Mucosa of stomach (tissue), 1 donor: Measurements from ENCODE around the gene RBBP7.

Experiments
- H3K27me3 ChIP-seq: one replicate; pipeline ENCODE4 v1.7.0; 2013; ENCODE audit warnings: mild to moderate bottlenecking, low read length; ENCODE audit not compliant: control insufficient read depth, insufficient read depth
- H3K36me3 ChIP-seq: one replicate; pipeline ENCODE4 v1.7.0; 2013; ENCODE audit warnings: low read length; ENCODE audit not compliant: control insufficient read depth, insufficient read depth
- H3K4me1 ChIP-seq: one replicate; pipeline ENCODE4 v1.7.0; 2013; ENCODE audit warnings: mild to moderate bottlenecking, low read length; ENCODE audit not compliant: control insufficient read depth, insufficient read depth
- H3K4me3 ChIP-seq: one replicate; pipeline ENCODE4 v1.7.0; 2013; ENCODE audit warnings: low read length
- H3K9ac ChIP-seq: one replicate; pipeline ENCODE4 v1.7.0; 2013; ENCODE audit warnings: mild to moderate bottlenecking, low read length, moderate library complexity
- H3K9me3 ChIP-seq: one replicate; pipeline ENCODE4 v1.7.0; 2013; ENCODE audit warnings: mild to moderate bottlenecking, low read length, moderate library complexity; ENCODE audit not compliant: control insufficient read depth
- donor health status: Pancreatic carcinoma.

Gene RBBP7

GRCh38 chrX:16838202-16839066 is 31.7 kb downstream of the RBBP7 start:
- Histone ChIP-seq H3K36me3 (no peaks in the 10 kb centered on the region), H3K9me3 (no peaks in the 10 kb centered on the region), H3K9ac (no peak overlapping the region), H3K4me3 (no peak overlapping the region), H3K27me3 (no peaks in the 10 kb centered on the region), H3K4me1 (no peaks in the 10 kb centered on the region)

DNA sequence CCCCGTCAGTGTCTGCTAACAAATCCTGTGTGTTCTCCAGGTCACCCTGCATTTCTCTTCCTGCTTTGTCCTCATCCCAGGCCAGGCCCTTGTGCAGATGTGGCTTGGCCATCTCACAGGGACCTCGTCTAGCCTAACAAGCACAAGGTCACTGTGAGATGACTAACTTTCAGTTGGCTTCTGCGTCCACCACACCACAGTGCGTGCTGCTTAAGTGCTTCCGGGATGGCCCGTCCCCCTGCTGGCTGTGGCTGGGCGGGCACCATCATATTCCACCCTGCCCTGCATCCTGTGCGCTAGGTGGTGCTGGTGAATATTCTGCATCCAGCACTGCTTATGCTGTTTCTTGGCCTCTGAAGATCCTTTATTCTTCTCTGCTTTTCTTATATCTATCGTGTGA is 33.8 kb downstream of the RBBP7 start:
- Histone ChIP-seq H3K36me3 (no peaks in the 10 kb centered on the region), H3K27me3 (no peaks in the 10 kb centered on the region), H3K4me3 (no peak overlapping the region), H3K9ac (no peak overlapping the region), H3K4me1 (no peaks in the 10 kb centered on the region), H3K9me3 (no peaks in the 10 kb centered on the region)

DNA sequence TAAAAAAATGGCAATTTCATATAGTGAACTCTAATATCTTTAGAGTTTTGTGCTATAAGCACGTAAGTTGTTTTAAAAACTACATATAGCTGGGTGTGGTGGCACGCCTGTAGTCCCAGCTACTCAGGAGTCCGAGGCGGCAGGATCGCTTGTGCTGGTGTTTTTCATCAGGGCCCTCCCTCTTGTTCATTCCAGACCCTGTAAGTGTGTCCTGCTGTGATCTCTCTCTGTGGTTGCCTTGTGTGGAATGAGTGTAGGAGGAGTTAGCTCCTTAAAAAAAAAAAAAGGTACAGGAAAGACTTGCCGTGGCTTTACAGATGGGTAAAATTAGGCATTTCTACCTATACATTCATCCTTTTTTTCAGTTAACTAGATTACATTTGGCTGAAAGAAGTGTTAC is 35.4 kb downstream of the RBBP7 start:
- Histone ChIP-seq H3K27me3 (no peaks in the 10 kb centered on the region), H3K4me1 (no peaks in the 10 kb centered on the region), H3K36me3 (no peaks in the 10 kb centered on the region), H3K9me3 (no peaks in the 10 kb centered on the region), H3K4me3 (no peak overlapping the region), H3K9ac (no peak overlapping the region)

- Histone ChIP-seq H3K4me1 (peaks cover 5% of the 10 kb centered on the region), H3K4me3 (no peak overlapping the region), H3K27me3 (no peaks in the 10 kb centered on the region), H3K9ac (no peak overlapping the region), H3K36me3 (no peaks in the 10 kb centered on the region), H3K9me3 (no peaks in the 10 kb centered on the region)
These were observed 37.9 kb downstream of the RBBP7 start for GRCh38 chrX:16832301-16832700.

DNA sequence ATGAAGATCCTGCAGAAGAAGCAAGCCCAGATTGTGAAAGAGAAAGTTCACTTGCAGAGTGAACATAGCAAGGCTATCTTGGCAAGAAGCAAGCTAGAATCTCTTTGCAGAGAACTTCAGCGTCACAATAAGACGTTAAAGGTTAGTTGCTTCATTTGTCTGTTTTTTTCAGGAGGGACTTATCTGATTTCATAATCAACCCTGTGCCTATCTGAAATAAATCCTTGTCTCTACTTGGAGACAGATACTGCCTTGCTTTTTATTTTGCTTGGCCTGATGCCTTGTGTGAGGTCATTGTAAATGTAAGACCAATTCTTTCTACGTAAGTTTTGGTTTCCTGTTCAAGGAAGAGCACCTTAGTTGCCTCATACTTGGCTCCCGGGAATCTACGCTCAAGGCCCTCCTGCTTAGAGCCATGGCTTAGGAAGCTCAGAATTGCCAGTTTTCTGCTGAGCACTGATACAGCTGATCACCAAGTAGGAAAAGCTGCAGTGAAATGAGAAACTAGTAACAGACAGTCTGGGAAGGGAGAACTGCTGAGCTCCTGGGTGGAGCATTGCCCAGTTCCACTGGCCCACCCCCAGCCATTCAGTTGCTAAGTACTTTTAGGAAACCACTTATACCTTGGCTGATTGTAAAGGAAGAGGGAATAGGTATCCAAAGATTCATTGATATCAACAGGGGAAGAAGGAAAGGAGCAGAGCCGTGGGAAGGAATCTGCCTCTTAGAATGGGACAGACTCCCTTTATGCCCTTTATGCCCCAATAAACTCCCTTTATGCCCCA is 41.8 kb downstream of the RBBP7 start:
- Histone ChIP-seq H3K4me3 (no peak overlapping the region), H3K27me3 (no peaks in the 10 kb centered on the region), H3K9ac (no peak overlapping the region), H3K9me3 (no peaks in the 10 kb centered on the region), H3K4me1 (peaks cover 5% of the 10 kb centered on the region), H3K36me3 (no peaks in the 10 kb centered on the region)

DNA sequence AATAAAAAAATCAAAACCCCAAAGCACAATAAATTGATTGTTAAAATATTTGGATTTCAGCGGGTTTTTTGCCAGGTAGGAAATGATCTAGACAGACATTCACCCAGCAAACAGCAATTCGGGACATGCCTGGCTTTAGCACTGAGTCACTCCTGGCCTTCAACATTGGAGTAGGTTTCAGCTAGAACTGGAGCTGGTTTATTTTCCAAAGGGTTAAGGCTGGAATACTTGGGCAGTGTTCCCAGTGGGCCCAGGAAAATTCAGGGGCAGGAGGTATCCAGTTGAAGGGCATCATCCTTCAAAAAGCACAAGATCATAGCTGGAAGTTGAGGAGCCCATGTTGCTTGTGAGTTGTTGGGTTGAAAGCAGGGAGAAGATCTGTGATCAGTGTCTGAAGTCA is 42.9 kb downstream of the RBBP7 start:
- H3K4me1 ChIP-seq, result peaks cover 5% of the 10 kb centered on the region
- no peaks in the 10 kb centered on the region for H3K9me3 ChIP-seq
- no peaks in the 10 kb centered on the region for H3K36me3 ChIP-seq
- H3K27me3 ChIP-seq, result no peaks in the 10 kb centered on the region
- no peak overlapping the region for H3K9ac ChIP-seq
- no peak overlapping the region for H3K4me3 ChIP-seq

DNA sequence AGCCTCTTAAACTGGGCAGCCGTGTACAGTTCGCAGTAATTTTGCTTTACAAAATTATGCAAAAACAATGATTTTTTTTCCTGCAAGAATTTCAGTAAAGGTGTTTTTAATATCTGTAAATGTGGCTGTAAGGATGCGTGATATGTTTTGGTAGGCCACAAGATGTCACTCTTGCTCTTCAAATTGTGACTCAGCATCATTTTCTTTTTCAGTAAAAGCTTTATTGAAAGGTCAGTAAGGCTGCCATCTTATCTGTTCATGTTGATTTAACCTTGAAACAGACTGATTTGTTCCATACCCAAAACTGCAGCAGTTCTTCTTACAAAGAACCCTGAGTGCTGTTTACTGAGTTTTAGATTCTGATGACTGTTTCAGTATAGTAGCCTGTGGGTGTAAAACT is 44.0 kb downstream of the RBBP7 start:
- Histone ChIP-seq H3K4me1 (peaks cover 5% of the 10 kb centered on the region), H3K36me3 (no peaks in the 10 kb centered on the region), H3K4me3 (no peak overlapping the region), H3K9ac (no peak overlapping the region), H3K9me3 (no peaks in the 10 kb centered on the region), H3K27me3 (no peaks in the 10 kb centered on the region)

GRCh38 chrX:16825264-16826035 is 44.7 kb downstream of the RBBP7 start:
- Histone ChIP-seq H3K4me1 (peaks cover 5% of the 10 kb centered on the region), H3K9me3 (no peaks in the 10 kb centered on the region), H3K9ac (no peak overlapping the region), H3K36me3 (no peaks in the 10 kb centered on the region), H3K27me3 (no peaks in the 10 kb centered on the region), H3K4me3 (no peak overlapping the region)

GRCh38 chrX:16822723-16823122 is 47.4 kb downstream of the RBBP7 start:
- no peak overlapping the region for H3K9ac ChIP-seq
- no peaks in the 10 kb centered on the region for H3K36me3 ChIP-seq
- H3K9me3 ChIP-seq, result no peaks in the 10 kb centered on the region
- H3K27me3 ChIP-seq, result no peaks in the 10 kb centered on the region
- no peak overlapping the region for H3K4me3 ChIP-seq
- no peaks in the 10 kb centered on the region for H3K4me1 ChIP-seq

DNA sequence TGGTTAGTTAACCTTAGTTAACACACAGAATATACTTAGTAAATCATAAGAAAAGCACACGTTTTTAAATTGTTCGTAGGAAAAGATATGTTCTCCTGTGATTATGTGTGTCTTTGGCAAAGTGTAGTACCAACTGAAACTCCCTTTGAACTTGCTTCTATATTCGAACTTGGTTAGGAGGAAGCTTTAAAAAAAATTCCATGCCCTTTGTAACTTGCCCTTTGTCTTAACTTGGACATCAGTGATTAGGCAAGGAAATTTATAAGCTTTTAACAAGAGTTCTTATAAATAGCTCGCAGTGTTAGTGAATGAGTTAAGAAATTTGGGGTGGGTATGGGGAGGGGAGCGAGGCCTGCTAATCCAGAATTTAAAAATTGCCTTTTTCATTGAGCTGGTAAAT is 50.5 kb downstream of the RBBP7 start:
- Histone ChIP-seq H3K4me1 (no peaks in the 10 kb centered on the region), H3K9me3 (no peaks in the 10 kb centered on the region), H3K4me3 (no peak overlapping the region), H3K36me3 (no peaks in the 10 kb centered on the region), H3K27me3 (no peaks in the 10 kb centered on the region), H3K9ac (no peak overlapping the region)

GRCh38 chrX:16814597-16814996 is 55.6 kb downstream of the RBBP7 start:
- no peaks in the 10 kb centered on the region for H3K9me3 ChIP-seq
- no peaks in the 10 kb centered on the region for H3K27me3 ChIP-seq

More at GRCh38 chrX:16814597-16814996, 55.6 kb downstream of the RBBP7 start:
- H3K9ac ChIP-seq, result no peak overlapping the region
- no peaks in the 10 kb centered on the region for H3K36me3 ChIP-seq
- no peak overlapping the region for H3K4me3 ChIP-seq
- no peaks in the 10 kb centered on the region for H3K4me1 ChIP-seq
